SK-N-SH treated with all-trans-retinoic acid at 6 μM for 48 hours (cell line): ENCODE measurements around the gene SYTL2.

Experiments
- ARNTL ChIP-seq: fragments of 450-650 bp; formaldehyde crosslinking; IDR thresholded peaks from 2 replicates; pipeline ENCODE4 v1.5.0; 2020; ENCODE audit warnings: low read depth, mild to moderate bottlenecking, moderate library complexity, borderline replicate concordance
- BACH2 ChIP-seq: fragments of 250-450 bp; sonication (Bioruptor Pico); IDR thresholded peaks from 2 replicates; pipeline ENCODE4 v1.9.0; 2021; ENCODE audit warnings: mild to moderate bottlenecking, borderline replicate concordance
- CREB5 ChIP-seq: fragments of 250-450 bp; sonication (Bioruptor Pico); IDR thresholded peaks from 2 replicates; pipeline ENCODE4 v1.5.1; 2020; ENCODE audit warnings: low read depth, mild to moderate bottlenecking, moderate library complexity
- ISL1 ChIP-seq: fragments of 250-450 bp; sonication (Bioruptor Pico); IDR thresholded peaks from 2 replicates; pipeline ENCODE4 v2.1.2; 2022; ENCODE audit warnings: mild to moderate bottlenecking, moderate library complexity
- OSR1 ChIP-seq: fragments of 250-450 bp; sonication (Bioruptor Pico); IDR thresholded peaks from 2 replicates; pipeline ENCODE4 v1.8.0; 2022; ENCODE audit warnings: moderate library complexity, mild to moderate bottlenecking, inconsistent platforms
- PATZ1 ChIP-seq: fragments of 250-450 bp; sonication (Bioruptor Pico); IDR thresholded peaks from 2 replicates; pipeline ENCODE4 v1.8.0; 2020; ENCODE audit warnings: mild to moderate bottlenecking, moderate library complexity, borderline replicate concordance
- TOX ChIP-seq: fragments of 250-450 bp; sonication (Bioruptor Pico); IDR thresholded peaks from 2 replicates; pipeline ENCODE4 v1.8.0; 2021; ENCODE audit warnings: mild to moderate bottlenecking, moderate library complexity, borderline replicate concordance
- ZNF565 ChIP-seq: fragments of 450-650 bp; formaldehyde crosslinking; conservative IDR thresholded peaks from 2 replicates; pipeline ENCODE4 v1.5.0; 2020; ENCODE audit warnings: low read depth, mild to moderate bottlenecking, moderate library complexity

- TF ChIP-seq PATZ1, result no peak
- no peak for TF ChIP-seq ZNF565 (CRISPR knock-in tag)
- TF ChIP-seq OSR1, result no peak
- TF ChIP-seq ISL1 (CRISPR knock-in tag), result no peak
- TF ChIP-seq CREB5 (CRISPR knock-in tag), result no peak
- TF ChIP-seq TOX (CRISPR knock-in tag), result no peak
- TF ChIP-seq BACH2, result no peak
- TF ChIP-seq ARNTL (CRISPR knock-in tag), result no peak
These were observed 23.8 kb downstream of the SYTL2 start for GRCh38 chr11:85787168-85787567.
